Activated CD8-positive, alpha-beta memory T cell treated with anti-CD3 and anti-CD28 coated beads, Interleukin-2, amount 10 ng/mL, durations not matched to agents 7 days and 5 days (primary cell): ENCODE data around the gene SAPCD2. TPM values are rescaled to one million over a fixed set of nuclear protein-coding genes. Genes with fewer than 3 reads are reported as not detected.
"Not testable (repeated sequence)": the region's sequence is repeated elsewhere in the genome, so short reads cannot be mapped to it uniquely, and the experiment has no call there.

Experiments
- ATAC-seq: fragments of 150-1000 bp; cut with Tn5 transposase; one replicate; pipeline ENCODE4 v1.10.0; 2021; ENCODE audit warnings: moderate library complexity
- CTCF ChIA-PET: fragments of 350-600 bp; sonication (Branson Sonifier 250); formaldehyde crosslinking; loops from one replicate; lab custom pipeline; 2021; ENCODE audit warnings: antibody characterized with exemption; lab: Charles Lee
- DNase-seq: peaks from one replicate; pipeline ENCODE4 v3.0.0-alpha.2; 2020
- H3K27ac Mint-ChIP-seq: one replicate; pipeline ENCODE4 v1.8.0; 2021; ENCODE audit warnings: mild to moderate bottlenecking, mixed read lengths
- H3K27me3 Mint-ChIP-seq: one replicate; pipeline ENCODE4 v1.8.0; 2021; ENCODE audit warnings: mixed read lengths
- H3K36me3 Mint-ChIP-seq: one replicate; pipeline ENCODE4 v1.8.0; 2021; ENCODE audit warnings: mild to moderate bottlenecking, mixed read lengths
- H3K4me1 Mint-ChIP-seq: one replicate; pipeline ENCODE4 v1.8.0; 2021; ENCODE audit warnings: mixed read lengths
- H3K4me3 Mint-ChIP-seq: one replicate; pipeline ENCODE4 v1.8.0; 2021; ENCODE audit warnings: mild to moderate bottlenecking, moderate library complexity, mixed read lengths
- H3K9me3 Mint-ChIP-seq: one replicate; pipeline ENCODE4 v1.8.0; 2022; ENCODE audit warnings: low read depth, mixed read lengths
- total RNA-seq, 2 experiments: library from RNA; stranded (reverse); gene quantifications; one replicate each; pipeline ENCODE4 v1.2.3, GENCODE V29; 2021

SAPCD2 gene
- total RNA-seq: 10 to 100 TPM; 31.9 to 40.1 TPM

- H3K9me3 Mint-ChIP-seq: no peaks in the 10 kb centered on the region
- peak within 1 kb of the TSS; percentile 83 for H3K27ac Mint-ChIP-seq
- ATAC-seq: peak; percentile 91
- CTCF ChIA-PET: interaction anchor here (0.6 to 10.2 kb wide), 20 partner anchors 12 to 399 kb away, joined by 3 to 183 read pairs (median 7); partner anchors contain the start of genes ABCA2, AJM1, FUT7 and MAN1B1
- H3K36me3 Mint-ChIP-seq: peaks cover 1% of the 10 kb centered on the region
- peak; percentile 93 for DNase-seq
- H3K4me3 Mint-ChIP-seq: peak within 1 kb of the TSS; percentile 78
- H3K4me1 Mint-ChIP-seq: peaks cover 27% of the 10 kb centered on the region
- H3K27me3 Mint-ChIP-seq: no peaks in the 10 kb centered on the region
Observed at GRCh38 chr9:137070201-137070905, at the start of gene SAPCD2. Gene SAPCD2, minus strand, starts transcription at chr9:137070557. Its CDS starts 97 bp downstream, at chr9:137070460.

GRCh38 chr9:137118092-137118603, 47.8 kb upstream of the SAPCD2 start:
- CTCF ChIA-PET: interaction anchor here (0.7 to 10.6 kb wide), 13 partner anchors 9 to 419 kb away, joined by 3 to 91 read pairs (median 5); partner anchors contain the start of genes CYSRT1, RNF224 and SSNA1
- not testable (repeated sequence) for H3K27ac Mint-ChIP-seq, H3K27me3 Mint-ChIP-seq, H3K4me1 Mint-ChIP-seq, H3K4me3 Mint-ChIP-seq, H3K36me3 Mint-ChIP-seq, H3K9me3 Mint-ChIP-seq, ATAC-seq, DNase-seq

GRCh38 chr9:137117269-137117731, 46.9 kb upstream of the SAPCD2 start:
- Mint-ChIP-seq H3K36me3 (no peaks in the 10 kb centered on the region), H3K4me1 (peaks cover 10% of the 10 kb centered on the region), H3K4me3 (no peak overlapping the region), H3K27ac (no peak overlapping the region), H3K9me3 (no peaks in the 10 kb centered on the region), H3K27me3 (no peaks in the 10 kb centered on the region)
- CTCF ChIA-PET: interaction anchor here (1.0 to 10.6 kb wide), 6 partner anchors 13 to 120 kb away, joined by 3 to 91 read pairs (median 6); partner anchors contain the start of gene RNF224
- ATAC-seq (no peak), DNase-seq (no peak)

- DNase-seq: no peak
- H3K4me1 Mint-ChIP-seq: peaks cover 10% of the 10 kb centered on the region
- no peak for ATAC-seq
- no peaks in the 10 kb centered on the region for H3K27me3 Mint-ChIP-seq
- H3K9me3 Mint-ChIP-seq: no peaks in the 10 kb centered on the region
- CTCF ChIA-PET: interaction anchor here (5.0 to 10.6 kb wide), 2 partner anchors 111 to 120 kb away, joined by 34 to 91 read pairs; partner anchors contain the start of gene RNF224
- no peak overlapping the region for H3K27ac Mint-ChIP-seq
- H3K4me3 Mint-ChIP-seq: no peak overlapping the region
- H3K36me3 Mint-ChIP-seq: no peaks in the 10 kb centered on the region
Observed at GRCh38 chr9:137116728-137117127, 46.4 kb upstream of the SAPCD2 start.

- H3K4me3 Mint-ChIP-seq: no peak overlapping the region
- no peaks in the 10 kb centered on the region for H3K9me3 Mint-ChIP-seq
- no peaks in the 10 kb centered on the region for H3K36me3 Mint-ChIP-seq
- H3K27me3 Mint-ChIP-seq: no peaks in the 10 kb centered on the region
- ATAC-seq (no peak), DNase-seq (no peak)
- no peak overlapping the region for H3K27ac Mint-ChIP-seq
- CTCF ChIA-PET: interaction anchor here (1.2 to 10.6 kb wide), 4 partner anchors 19 to 121 kb away, joined by 3 to 91 read pairs (median 28); partner anchors contain the start of gene RNF224
- peaks cover 10% of the 10 kb centered on the region for H3K4me1 Mint-ChIP-seq
Observed at GRCh38 chr9:137116027-137116507, 45.7 kb upstream of the SAPCD2 start.

- H3K4me3 Mint-ChIP-seq: no peak overlapping the region
Observed at GRCh38 chr9:137115394-137116026, 45.2 kb upstream of the SAPCD2 start.

GRCh38 chr9:137114613-137115393, 44.4 kb upstream of the SAPCD2 start, which contains the start of gene DPP7:
Gene DPP7, minus strand, starts transcription at chr9:137114733. Its CDS starts 20 bp downstream, at chr9:137114713.
- CTCF ChIA-PET: interaction anchor here (0.8 to 10.6 kb wide), 14 partner anchors 12 to 122 kb away, joined by 3 to 91 read pairs (median 4); partner anchors contain the start of genes CYSRT1, MAN1B1, RNF224 and SAPCD2
- H3K9me3 Mint-ChIP-seq: no peaks in the 10 kb centered on the region
- H3K36me3 Mint-ChIP-seq: peaks cover 2% of the 10 kb centered on the region
- no peaks in the 10 kb centered on the region for H3K27me3 Mint-ChIP-seq
- DNase-seq: peak; percentile 85
- peak within 1 kb of the TSS; percentile 52 for H3K27ac Mint-ChIP-seq
- ATAC-seq: peak; percentile 96
- peak within 1 kb of the TSS; percentile 66 for H3K4me3 Mint-ChIP-seq
- H3K4me1 Mint-ChIP-seq: peaks cover 10% of the 10 kb centered on the region

More at GRCh38 chr9:137115394-137116026, 45.2 kb upstream of the SAPCD2 start:
- H3K9me3 Mint-ChIP-seq: no peaks in the 10 kb centered on the region
- ATAC-seq (no peak), DNase-seq (no peak)
- peaks cover 10% of the 10 kb centered on the region for H3K4me1 Mint-ChIP-seq
- no peak overlapping the region for H3K27ac Mint-ChIP-seq
- H3K27me3 Mint-ChIP-seq: no peaks in the 10 kb centered on the region
- peaks cover 2% of the 10 kb centered on the region for H3K36me3 Mint-ChIP-seq
- CTCF ChIA-PET: interaction anchor here (0.8 to 10.6 kb wide), 12 partner anchors 11 to 122 kb away, joined by 3 to 91 read pairs (median 4); partner anchors contain the start of genes CYSRT1, MAN1B1, RNF224 and SAPCD2

GRCh38 chr9:137114220-137114612, 43.9 kb upstream of the SAPCD2 start:
- H3K4me3 Mint-ChIP-seq: peak overlapping the region; percentile 66

GRCh38 chr9:137113385-137114159, 43.2 kb upstream of the SAPCD2 start:
- peak overlapping the region; percentile 66 for H3K4me3 Mint-ChIP-seq
- ATAC-seq (peak; percentile 53), DNase-seq (peak; percentile 59)
- H3K27me3 Mint-ChIP-seq: no peaks in the 10 kb centered on the region
- H3K9me3 Mint-ChIP-seq: no peaks in the 10 kb centered on the region
- H3K27ac Mint-ChIP-seq: peak overlapping the region; percentile 52
- peaks cover 7% of the 10 kb centered on the region for H3K4me1 Mint-ChIP-seq
- H3K36me3 Mint-ChIP-seq: peaks cover 5% of the 10 kb centered on the region
- CTCF ChIA-PET: interaction anchor here (0.7 to 3.2 kb wide), 9 partner anchors 17 to 385 kb away, joined by 3 to 23 read pairs (median 6); partner anchors contain the start of genes MAN1B1, RNF224 and TOR4A

More at GRCh38 chr9:137114220-137114612, 43.9 kb upstream of the SAPCD2 start:
- CTCF ChIA-PET: interaction anchor here (0.7 to 10.6 kb wide), 13 partner anchors 13 to 385 kb away, joined by 3 to 91 read pairs (median 5); partner anchors contain the start of genes MAN1B1, RNF224 and TOR4A
- peak; percentile 24 for ATAC-seq
- H3K9me3 Mint-ChIP-seq: no peaks in the 10 kb centered on the region
- no peak for DNase-seq
- peaks cover 7% of the 10 kb centered on the region for H3K4me1 Mint-ChIP-seq
- no peak overlapping the region for H3K27ac Mint-ChIP-seq
- H3K36me3 Mint-ChIP-seq: peaks cover 2% of the 10 kb centered on the region
- H3K27me3 Mint-ChIP-seq: no peaks in the 10 kb centered on the region

GRCh38 chr9:137112564-137113384, 42.4 kb upstream of the SAPCD2 start:
- ATAC-seq (no peak), DNase-seq (no peak)
- H3K27ac Mint-ChIP-seq: no peak overlapping the region
- peaks cover 7% of the 10 kb centered on the region for H3K4me1 Mint-ChIP-seq
- no peaks in the 10 kb centered on the region for H3K9me3 Mint-ChIP-seq
- no peaks in the 10 kb centered on the region for H3K27me3 Mint-ChIP-seq
- CTCF ChIA-PET: interaction anchor here (0.6 to 3.2 kb wide), 8 partner anchors 16 to 384 kb away, joined by 3 to 23 read pairs (median 6); partner anchors contain the start of genes RNF224 and TOR4A
- peak overlapping the region; percentile 66 for H3K4me3 Mint-ChIP-seq
- H3K36me3 Mint-ChIP-seq: peaks cover 5% of the 10 kb centered on the region
